GM10847 (cell line): ENCODE measurements around the gene NANS.

Experiments
- POLR2A ChIP-seq: IDR thresholded peaks from 2 replicates; pipeline ENCODE4 v1.6.1; 2011; ENCODE audit not compliant: insufficient read length; ENCODE audit errors: extremely low read depth

Gene NANS

GRCh38 chr9:98130576-98131228, 74.2 kb downstream of the NANS start:
- TF ChIP-seq POLR2A = no peak

- no peak for TF ChIP-seq POLR2A
These were observed 75.6 kb downstream of the NANS start for GRCh38 chr9:98132158-98132557.
